Left renal pelvis (tissue), 4 donors: ENCODE measurements around the gene LGALS16. TPM values are rescaled to one million over a fixed set of nuclear protein-coding genes. Genes with fewer than 3 reads are reported as not detected.
"Not testable (repeated sequence)": the region's sequence is repeated elsewhere in the genome, so short reads cannot be mapped to it uniquely, and the experiment has no call there.

Experiments
- DNase-seq, 4 donors: peaks; one replicate each; pipeline ENCODE4 v3.0.0-alpha.2; 2013; ENCODE audit warnings: low read depth in 4 of 4, low spot score in 3 of 4
- polyA plus RNA-seq, 4 donors: library from polyadenylated mRNA; unstranded; fragments of 120-200 nt; gene quantifications; one replicate each; pipeline ENCODE4 v1.2.1, GENCODE V29; 2013; ENCODE audit not compliant: insufficient read length in 4 of 4

Gene LGALS16
- polyA plus RNA-seq, 4 donors: not detected

DNA sequence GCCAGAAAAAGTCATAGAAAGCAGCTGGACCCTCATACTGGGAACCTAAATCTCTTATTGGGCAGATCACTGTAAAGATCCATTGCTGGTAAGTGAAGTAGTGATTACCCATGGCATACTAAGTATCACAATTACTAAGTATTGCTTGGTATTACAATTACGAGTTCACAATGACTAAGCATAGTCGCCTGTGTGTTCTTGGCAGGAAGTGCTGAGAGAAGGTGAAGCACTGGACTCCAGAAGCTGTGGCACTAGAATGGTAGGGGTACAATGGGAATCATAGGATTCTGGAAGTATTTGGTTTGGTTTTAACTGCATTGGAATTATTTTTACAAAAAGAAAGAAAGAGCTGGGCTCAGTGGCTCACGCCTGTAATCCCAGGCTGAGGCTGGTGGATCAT lies 20.3 kb downstream of the LGALS16 start:
- no peak for DNase-seq

DNA sequence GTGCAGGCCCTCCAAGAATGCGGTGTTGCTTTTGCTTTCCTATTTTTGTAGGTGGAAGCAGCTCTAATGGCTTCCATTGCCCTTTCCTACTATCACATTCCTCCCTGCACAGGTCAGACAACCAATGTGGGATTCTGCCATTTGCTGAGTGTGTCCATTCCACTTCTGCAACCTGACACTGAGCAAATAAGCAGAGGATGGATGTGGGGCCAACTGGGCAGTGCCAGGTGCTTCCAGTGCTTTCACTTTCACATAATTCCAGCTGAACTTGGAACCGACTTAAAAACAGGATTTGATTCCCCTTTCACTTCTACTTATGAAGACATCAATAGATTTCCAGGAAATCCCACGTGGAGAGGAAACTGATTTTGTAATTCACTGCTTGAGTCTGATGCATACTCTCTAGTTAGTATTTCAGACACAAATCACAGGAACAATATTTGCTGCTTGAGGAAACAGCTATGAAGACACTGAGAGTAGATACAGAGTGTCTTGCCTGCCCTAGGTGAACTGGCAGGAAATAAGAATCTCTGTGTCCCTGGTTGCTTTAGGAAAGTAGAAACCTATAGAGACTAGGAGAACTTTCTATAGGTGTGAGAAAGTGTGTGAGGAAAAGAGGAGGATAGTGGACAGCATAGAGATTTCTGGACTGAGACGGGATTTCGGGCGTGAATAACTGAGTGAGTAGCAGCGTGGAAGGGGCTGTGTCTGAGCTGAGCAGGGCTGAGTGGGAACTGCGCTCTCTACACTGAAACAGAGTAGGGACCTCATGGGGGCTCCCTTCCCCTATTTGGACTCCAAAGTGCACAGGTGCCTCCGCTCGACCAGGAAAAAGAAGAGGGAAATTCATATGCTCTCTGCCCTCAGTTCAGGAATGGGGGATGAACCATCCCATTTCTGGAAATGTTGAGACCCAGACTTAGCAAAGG lies 22.5 kb downstream of the LGALS16 start:
- DNase-seq: peak in 1 of 4 donors; percentile 40

DNA sequence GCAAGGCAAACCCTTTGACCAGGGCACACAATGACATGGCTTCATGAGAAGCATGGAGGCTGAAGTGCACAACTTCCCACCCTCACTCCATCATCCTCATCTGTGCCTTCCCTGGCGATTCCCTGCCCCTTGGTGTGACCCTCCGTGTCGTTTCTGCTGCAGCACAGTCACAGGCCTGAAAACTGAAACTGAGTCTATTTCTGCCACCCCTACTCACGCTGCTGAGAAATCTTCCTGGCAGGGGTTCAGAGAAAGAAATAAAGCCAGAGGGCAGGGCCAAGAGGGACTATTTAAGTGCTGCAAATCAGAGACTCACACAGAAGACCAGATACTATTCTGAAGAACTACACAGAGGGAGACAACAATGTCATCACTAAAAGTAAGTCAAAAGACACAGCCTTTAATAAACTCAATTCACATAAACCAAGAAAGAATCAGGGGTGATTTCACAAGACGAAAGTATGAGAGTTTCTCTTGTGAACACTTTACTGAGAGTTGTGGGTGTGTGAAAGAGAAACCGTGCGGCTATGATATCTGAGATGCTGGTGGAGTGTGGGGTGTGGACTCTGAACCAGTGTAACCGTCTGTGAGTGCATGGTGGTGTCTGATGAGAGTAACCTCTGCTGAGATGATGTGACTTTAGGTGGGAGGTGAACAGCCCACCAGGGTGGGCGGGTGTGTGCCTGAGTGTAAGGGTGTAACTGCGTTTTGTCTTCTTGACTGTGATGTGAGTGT lies 23.5 kb downstream of the LGALS16 start:
- DNase-seq: no peak

DNA sequence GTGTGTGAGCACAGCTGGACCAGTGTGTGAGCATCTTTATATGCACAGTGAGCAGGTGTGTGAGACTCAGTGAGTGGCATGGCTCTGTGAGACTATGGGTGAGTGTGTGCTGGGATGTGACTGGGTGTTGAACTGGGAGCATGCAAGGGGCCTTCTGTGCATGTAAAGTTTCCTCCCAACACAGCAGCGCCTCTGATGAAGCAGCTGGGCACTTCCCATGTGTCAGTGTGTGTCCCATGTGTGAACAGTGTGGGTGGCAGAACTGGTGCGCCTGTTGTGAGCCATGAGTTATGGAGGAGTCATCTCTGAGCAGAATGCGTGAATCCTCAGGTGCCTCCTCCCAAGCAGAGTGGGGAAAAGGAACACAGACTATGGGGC lies 24.1 kb downstream of the LGALS16 start:
- DNase-seq: no peak

DNA sequence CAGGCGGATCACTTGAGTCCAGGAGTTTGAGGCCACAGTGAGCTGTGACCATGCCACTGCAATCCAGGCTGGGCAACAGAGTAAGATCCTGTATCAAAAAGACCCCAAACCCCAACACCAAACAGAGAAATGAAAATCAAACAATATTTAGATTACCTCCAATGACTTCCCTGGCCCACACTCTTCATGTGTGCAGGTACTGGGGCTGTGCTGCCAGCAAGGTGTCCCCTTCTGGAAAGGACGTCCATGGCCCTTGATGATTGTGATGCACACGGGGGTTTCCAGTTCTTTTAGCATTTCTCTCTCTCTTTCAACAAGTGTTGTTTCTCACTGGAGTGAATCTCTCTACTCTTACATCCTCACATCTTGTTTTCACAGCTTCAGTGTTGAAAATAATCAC lies 24.9 kb downstream of the LGALS16 start:
- no peak for DNase-seq

DNA sequence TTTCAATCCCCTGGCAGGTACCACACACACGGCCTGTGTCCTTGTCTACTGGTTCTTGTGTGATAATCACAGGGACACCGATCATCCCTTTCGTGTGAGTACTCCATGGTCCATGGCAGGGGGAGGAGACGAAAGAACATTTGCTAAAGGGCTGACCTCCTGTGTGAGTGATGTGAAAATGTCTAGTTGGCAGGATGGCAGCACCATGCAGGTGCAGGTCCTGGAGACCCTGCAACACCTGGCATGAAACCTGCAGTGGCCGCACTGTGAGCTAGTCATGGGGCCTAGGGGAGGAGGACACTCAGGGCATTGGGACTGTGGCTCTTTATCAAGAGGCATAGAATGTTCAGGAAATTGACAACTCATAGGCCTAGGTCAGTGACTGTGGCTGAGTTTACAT lies 25.7 kb downstream of the LGALS16 start:
- DNase-seq: no peak

DNA sequence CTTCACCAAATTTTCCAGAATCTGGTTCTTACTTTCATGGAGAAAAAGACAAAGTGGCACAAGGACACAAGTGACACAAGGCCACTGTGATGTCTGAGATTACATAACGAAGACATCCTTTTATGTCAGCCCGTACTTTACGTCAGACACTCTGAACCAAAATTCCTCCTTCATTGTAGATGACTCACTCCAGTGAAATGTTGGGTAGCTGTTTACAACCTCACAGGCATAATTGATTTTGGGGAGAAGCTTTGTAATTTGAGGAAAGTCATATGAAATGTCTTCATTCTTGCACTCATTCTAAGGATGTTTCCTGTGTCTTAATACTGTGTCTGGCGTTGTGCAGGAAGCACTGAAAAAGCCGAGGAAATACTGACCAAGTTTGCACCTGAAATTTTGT lies 28.6 kb downstream of the LGALS16 start:
- DNase-seq: no peak

DNA sequence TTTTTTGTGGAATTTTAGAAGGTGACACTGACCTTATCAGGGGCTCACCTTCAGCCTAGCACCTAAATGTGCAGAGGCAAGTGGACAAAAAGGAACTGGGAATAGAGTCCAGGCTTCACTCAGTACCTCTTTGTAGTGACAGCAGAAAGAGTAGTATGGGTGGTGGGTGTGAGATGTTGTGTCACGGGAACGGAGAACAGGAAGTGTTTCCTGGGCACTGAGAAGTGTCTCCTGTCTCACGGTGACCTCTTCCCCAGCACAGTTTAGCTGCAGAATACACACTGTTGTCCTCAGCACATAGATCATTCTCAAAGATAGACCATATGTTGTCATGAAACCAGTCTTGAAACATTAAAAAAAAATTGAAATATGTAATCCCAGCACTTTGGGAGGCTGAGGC lies 31.0 kb downstream of the LGALS16 start:
- no peak for DNase-seq

DNA sequence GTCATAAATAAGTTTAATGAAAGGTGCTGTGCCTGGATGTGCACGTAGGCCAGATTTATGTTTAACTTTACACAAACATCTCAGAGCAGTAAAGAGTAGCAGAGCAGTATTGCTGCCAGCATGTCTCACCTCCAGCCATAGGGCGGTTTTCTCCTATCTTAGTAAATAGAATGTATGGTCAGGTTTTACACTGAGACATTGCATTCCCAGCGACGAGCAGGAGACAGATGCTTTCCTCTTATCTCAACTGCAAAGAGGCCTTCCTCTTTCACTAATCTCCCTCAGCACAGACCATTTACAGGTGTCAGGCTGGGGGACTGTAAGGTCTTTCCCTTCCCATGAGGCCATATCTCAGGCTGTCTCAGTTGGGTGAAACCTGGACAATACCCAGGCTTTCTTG lies 32.9 kb downstream of the LGALS16 start:
- not testable (repeated sequence) for DNase-seq

DNA sequence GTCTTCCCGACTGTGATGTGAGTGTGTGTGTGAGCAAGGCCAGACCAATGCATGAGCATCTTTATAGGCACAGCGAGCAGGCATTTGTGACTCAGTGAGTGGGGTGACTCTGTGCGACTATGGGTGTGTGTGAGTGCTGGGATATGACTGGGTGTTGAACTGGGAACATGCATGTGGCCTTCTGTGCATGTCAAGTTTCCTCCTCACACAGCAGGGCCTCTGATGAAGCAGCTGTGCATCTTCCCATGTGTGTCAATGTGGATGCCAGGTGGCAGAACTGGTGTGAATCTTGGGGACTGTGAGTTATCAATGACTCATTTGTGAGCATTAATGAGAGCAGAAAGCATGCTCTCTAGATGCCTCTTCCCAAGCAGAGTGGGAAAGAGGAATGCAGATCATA lies 36.5 kb downstream of the LGALS16 start:
- no peak for DNase-seq

DNA sequence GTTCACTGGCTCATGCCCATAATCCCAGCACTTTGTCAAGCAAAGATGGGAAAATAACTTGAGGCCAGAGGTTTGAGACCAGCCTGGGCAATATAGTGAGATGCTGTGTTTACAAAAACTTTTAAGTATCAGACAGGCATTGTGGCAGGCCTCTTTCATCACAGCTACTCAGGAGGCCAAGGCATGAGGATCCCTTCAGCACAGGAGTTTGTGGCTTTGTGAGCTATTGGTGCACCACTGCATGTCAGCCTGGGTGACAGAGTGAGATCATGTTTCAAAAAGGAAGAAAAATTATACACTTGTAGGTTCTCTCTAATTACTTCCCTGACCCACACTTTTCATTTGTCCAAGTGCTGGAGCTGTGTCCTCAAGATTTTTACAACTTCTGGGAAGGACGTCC lies 37.1 kb downstream of the LGALS16 start:
- no peak for DNase-seq

DNA sequence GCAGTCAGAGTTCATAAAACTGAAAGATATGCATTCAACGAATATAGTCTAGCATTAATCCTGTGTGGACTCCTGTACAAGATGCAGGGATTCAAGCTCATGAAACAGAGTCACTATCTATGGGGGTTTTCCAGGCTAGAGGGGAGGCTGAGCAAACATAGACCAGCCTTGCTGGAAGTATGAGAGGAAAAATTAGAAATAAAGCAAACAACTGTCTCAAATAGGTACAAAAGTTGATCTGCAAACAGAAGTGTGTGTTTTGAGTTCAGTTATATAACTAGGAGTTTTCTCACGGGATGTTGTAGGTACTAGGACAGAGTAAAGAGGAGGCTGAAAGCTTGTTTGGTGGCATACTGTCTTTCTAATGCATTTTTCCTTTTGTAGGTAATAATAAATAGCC lies 40.0 kb downstream of the LGALS16 start:
- DNase-seq: no peak

DNA sequence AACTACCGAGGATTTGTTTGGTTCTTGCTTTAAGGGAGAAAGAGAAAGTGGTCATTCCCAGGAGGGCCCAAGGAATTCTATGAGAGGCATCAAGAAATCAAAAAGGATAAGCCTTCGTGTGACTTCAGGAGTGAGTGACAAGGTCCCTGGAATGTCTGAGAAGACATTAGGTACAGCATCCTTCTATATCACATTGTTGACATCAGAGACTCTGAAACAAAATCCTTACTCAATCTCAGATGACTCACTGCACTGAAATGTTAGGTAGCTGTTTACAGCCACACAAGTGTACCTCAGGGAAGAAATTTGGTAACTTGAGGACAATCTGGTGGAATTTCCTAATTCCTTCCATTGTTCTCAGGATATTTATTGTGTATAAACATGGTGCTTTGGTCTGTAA lies 40.7 kb downstream of the LGALS16 start:
- no peak for DNase-seq

DNA sequence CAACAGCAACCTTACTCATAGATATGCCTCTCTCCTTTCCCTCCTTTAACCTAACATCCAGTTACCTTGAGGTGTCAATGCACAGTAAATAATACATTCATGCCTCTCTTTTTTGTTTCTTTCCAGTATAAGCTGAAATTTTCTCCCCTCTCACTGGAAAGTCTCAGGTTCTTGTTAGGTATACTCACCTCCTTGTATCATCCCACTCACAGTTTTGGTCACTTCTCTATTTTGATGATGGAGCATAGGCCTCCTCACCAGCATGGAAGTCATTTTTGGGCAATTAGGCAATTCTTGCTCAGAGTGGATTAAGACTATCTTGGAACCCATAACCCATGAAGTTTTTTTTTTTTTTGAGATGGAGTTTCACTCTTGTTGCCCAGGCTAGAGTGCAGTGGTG lies 42.8 kb downstream of the LGALS16 start:
- DNase-seq: no peak

DNA sequence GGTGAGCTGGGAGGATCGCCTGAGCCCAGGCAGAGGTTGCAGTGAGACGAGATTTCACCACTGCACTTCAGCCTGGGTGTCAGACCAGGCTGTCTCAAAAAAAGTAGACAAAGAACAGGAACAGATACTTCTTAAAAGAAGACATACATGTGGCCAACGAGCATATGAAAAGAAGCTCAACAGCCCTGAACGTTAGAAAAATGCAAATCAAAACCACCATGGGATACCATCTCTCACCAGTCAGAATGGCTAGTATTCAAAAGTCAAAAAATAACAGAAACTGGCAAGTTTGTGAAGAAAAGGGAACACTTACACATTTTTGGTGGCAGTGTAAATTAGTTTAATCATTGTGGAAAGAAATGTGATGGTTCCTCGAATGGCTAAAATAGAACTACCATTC lies 45.6 kb downstream of the LGALS16 start:
- no peak for DNase-seq

DNA sequence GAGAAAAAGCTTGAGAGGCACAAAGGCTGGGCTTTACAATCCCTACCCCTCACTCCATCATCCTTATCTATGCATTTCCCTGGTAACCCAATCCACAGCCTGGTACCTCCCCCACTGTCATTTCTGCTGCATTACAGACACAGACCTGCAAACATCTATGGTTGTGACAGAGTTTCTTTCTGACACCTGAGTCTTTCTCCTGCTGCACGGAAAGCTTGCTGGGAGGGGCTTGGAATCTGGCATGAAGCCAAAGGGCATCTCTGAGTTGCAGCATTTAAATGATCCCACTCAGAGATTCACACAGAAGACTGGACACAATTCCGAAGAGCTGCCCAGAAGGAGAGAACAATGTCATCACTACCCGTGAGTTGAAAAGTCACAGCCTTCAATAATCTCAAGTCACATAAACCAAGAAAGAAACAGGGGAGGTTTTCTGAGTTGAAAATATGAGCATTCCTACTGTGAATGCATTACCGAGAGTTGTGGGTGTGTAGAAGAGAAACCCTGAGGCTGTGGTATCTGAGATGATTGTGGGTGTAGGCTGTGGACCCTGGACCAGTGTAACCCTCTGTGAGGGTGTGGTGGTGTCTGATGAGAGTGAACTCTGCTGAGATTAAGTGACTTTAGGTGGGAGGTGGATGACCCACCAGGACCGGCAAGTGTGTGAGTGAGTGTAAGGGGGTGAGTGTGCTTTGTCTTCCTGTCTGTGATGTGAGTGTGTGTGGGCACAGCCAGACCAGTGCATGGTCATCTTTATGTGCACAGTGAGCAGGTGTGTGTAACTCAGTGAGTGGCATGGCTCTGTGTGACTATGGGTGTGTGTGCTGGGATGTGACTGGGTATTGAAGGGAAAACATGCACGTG lies 48.7 kb downstream of the LGALS16 start, which contains the start of gene LGALS14:
Gene LGALS14, plus strand, starts transcription at position 301 of the 864 bp plus-strand sequence. Its CDS starts 48 bp downstream, at position 349.
- peak in 2 of 4 donors; percentile 2 to 33 for DNase-seq

DNA sequence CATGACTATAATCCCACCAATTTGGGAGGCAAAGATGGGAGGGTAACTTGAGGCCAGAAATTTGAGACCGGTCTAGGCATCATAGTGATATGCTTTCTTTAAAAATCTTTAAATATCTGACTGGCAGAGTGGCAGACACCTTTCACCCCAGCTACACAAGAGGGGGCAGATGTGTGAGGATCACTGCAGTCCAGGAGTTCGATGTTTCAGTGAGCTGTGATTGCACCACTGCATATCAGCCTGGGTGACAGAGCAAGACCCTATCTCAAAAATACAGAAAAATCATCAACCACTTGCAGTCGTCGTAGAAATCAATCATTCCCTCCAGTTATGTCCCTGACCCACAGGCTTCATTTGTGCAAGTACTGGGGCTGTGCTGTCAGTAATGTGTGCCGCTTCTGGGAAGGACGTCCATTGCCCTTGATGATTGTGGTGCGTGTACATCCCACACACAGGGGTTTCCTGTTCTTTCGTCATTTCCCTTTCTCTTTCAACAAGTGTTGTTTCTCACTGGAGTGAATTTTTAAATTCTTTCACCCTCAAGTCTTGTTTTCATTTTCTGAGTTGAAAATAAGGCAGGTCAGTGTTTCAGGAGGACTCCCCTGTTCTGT lies 50.0 kb downstream of the LGALS16 start:
- DNase-seq: no peak

DNA sequence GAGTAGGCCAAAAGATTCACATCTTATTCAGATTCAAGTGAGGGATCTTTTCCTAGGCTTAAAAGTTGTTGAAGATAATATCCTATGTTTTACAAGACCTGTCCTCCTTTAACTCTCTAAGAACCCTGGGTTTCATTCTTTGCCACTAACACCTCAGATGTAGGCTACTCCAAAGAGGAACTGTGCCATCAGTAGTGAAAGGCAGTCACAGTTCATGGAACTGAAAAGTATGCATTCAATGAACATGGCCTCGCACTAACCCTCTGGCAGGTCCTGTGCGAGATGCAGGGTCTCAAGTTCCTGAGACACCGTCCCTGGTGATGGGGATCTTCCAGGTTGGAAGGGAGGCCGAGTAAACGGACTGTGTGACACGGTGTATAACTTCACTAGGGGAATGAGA lies 52.9 kb downstream of the LGALS16 start:
- DNase-seq: no peak

DNA sequence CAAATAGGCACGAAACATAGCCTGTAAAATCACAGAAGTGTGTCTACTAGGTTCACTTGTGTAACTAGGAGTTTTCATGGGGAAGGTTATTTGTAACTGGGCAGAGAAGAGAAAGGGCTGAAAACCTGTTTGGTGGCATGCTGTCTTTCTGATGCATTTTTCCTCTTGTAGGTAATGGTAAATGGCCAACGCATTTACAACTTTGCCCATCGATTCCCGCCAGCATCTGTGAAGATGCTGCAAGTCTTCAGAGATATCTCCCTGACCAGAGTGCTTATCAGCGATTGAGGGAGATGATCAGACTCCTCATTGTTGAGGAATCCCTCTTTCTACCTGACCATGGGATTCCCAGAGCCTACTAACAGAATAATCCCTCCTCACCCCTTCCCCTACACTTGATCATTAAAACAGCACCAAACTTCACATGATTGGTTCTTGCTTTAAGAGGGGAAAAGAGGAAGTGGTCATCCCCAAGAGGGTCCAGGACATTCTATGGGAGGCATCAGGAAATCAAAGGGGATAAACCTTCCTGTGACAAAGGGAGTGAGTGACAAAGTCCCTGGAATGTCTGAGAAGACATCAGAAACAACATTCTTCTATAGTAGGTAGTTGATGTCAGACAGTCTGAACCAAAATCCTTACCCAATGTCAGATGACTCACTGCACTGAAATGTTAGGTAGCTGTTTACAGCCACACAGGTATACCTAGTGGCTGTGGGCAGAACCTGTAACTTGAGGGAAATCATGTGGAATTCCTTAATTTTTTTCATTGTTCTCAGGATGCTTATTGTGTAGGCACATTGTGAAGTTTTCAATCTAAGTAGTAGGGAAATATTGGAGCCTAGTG lies 53.5 kb downstream of the LGALS16 start:
- no peak for DNase-seq
